RWPE1 (cell line): ENCODE data around the gene WAC.
"Not testable (repeated sequence)": the region's sequence is repeated elsewhere in the genome, so short reads cannot be mapped to it uniquely, and the experiment has no call there.

Experiments used
- CTCF ChIA-PET: fragments of 350-600 bp; sonication (Branson Sonifier 250); formaldehyde crosslinking; extraction: SDS; loops from one replicate; lab custom pipeline; 2021; lab: Yijun Ruan, JAX
- POLR2A ChIA-PET: fragments of 400-600 bp; formaldehyde crosslinking; extraction: SDS; loops from one replicate; lab custom pipeline; 2020; ENCODE audit warnings: antibody characterized with exemption; ENCODE audit not compliant: low non-redundant PET; lab: Yijun Ruan, JAX
- DNase-seq: peaks from one replicate; pipeline ENCODE4 v3.0.0; 2012; ENCODE audit warnings: low spot score
- H3K27ac ChIP-seq: fragments of 450-650 bp; 2 replicates; pipeline ENCODE4 v1.5.1; 2017
- TF ChIP-seq, protein P1 (sequence below): fragments of 450-650 bp; conservative IDR thresholded peaks from 2 replicates; pipeline ENCODE4 v1.5.1; 2017; ENCODE audit warnings: low read depth, mild to moderate bottlenecking

Gene WAC

DNA sequence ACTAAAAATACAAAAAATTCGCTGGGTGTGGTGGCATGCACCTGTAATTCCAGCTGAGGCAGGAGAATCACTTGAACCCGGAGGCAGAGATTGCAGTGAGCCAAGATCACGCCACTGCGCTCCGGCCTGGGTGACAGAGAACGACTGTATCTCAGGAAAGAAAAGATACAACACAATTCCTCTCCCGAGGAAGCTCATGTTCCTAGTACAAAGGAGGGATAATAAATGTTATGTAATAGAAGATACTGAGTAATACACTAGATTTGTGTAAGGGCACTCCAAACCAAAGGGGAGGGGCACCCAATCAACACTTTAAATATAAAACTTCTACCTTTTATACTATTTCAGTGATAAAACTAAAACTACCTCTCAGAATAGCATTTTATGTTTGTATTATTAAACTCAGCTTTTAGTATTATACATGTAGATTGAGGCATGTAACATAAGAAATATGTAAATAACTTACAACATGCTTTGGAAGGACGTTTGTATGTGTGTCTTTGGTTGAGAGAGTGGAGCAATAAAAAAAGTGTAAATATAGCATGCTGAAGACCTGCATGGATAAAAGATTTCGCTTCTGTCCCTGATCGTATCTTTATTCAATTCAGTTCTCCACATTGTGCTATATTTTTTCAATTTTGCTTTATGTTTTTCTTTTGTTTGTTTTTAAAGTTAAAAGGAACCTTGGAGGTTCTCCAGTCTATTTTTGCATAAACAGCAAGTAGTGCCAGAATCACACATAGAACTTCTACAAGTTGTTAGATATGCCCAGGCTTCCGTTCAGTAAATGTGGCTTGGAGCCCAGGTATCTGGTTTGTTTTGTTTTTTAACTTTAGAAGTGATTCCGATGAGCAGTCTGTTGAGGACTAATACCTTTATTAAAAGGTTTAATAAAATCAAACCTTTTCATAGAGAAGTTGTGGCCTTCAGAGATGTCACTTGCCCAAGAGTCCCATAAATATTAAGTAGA is 71.9 kb downstream of the WAC start:
- ChIA-PET CTCF (interaction anchor here (0.6 kb wide), 1 partner anchor 304 kb away, joined by 4 read pairs; no protein-coding TSS in a partner anchor), POLR2A (no interaction called here)
- H3K27ac ChIP-seq, result no peak overlapping the region
- TF ChIP-seq, protein P1, sequence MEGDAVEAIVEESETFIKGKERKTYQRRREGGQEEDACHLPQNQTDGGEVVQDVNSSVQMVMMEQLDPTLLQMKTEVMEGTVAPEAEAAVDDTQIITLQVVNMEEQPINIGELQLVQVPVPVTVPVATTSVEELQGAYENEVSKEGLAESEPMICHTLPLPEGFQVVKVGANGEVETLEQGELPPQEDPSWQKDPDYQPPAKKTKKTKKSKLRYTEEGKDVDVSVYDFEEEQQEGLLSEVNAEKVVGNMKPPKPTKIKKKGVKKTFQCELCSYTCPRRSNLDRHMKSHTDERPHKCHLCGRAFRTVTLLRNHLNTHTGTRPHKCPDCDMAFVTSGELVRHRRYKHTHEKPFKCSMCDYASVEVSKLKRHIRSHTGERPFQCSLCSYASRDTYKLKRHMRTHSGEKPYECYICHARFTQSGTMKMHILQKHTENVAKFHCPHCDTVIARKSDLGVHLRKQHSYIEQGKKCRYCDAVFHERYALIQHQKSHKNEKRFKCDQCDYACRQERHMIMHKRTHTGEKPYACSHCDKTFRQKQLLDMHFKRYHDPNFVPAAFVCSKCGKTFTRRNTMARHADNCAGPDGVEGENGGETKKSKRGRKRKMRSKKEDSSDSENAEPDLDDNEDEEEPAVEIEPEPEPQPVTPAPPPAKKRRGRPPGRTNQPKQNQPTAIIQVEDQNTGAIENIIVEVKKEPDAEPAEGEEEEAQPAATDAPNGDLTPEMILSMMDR, result no peak
- DNase-seq, result no peak

DNA sequence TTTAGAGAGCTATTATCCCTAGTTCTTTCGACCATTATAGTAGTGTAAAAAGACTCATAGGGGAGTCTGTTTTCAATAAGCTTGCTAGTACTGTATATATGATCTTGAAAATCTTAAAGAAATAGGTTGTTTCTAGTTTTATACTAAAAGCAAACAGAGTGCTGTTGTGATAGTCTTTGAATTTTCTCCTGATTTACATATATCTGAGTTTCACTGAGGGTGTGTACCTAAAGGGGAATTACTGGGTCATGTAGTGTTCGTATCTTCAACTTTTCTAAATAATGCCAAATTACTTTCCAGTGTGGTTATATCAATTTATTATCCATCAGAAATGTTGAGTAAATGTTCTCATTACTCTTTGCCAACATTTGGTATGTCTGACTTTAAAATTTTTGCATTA is 73.7 kb downstream of the WAC start:
- no peak overlapping the region for H3K27ac ChIP-seq
- ChIA-PET CTCF (interaction anchor here (0.8 kb wide), 1 partner anchor 128 kb away, joined by 4 read pairs; no protein-coding TSS in a partner anchor), POLR2A (no interaction called here)
- DNase-seq, result no peak
- TF ChIP-seq, protein P1, result no peak

GRCh38 chr10:28609636-28610035 is 76.7 kb downstream of the WAC start:
- CTCF ChIA-PET, result interaction anchor here (0.6 kb wide), 1 partner anchor 21 kb away, joined by 6 read pairs; no protein-coding TSS in a partner anchor
- H3K27ac ChIP-seq, DNase-seq, POLR2A ChIA-PET: not testable (repeated sequence)

- TF ChIP-seq, protein P1, result no peak
- ChIA-PET POLR2A (no interaction called here), CTCF (interaction anchor here (0.5 kb wide), 1 partner anchor 65 kb away, joined by 4 read pairs; no protein-coding TSS in a partner anchor)
- no peak for DNase-seq
- H3K27ac ChIP-seq, result no peak overlapping the region
Observed at GRCh38 chr10:28612877-28613276, 80.0 kb downstream of the WAC start.

DNA sequence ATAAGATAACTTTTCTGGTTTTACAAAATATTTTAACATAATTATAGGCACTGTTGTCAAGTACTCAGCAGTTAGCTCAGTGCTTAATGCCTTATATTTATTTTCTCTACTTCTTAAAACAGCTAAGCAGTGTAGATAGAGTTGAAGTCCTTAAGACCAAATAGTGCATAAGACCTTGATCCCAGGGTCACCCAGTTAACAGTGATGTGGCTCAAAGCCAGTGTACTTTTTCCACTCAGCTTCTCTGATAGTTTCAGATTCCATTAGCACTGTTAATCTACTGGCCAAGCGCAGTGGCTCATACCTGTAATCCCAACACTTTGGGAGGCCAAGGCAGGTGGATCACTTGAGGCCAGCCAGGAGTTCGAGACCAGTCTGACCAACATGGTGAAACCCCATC is 83.6 kb downstream of the WAC start:
- ChIA-PET CTCF (interaction anchor here (0.6 kb wide), 1 partner anchor 65 kb away, joined by 4 read pairs; no protein-coding TSS in a partner anchor), POLR2A (no interaction called here)
- H3K27ac ChIP-seq, result no peak overlapping the region
- TF ChIP-seq, protein P1, result no peak
- no peak for DNase-seq

GRCh38 chr10:28619455-28619854 is 86.5 kb downstream of the WAC start:
- ChIA-PET CTCF (interaction anchor here (0.6 to 0.7 kb wide), 4 partner anchors 19 to 512 kb away, joined by 3 to 6 read pairs (median 5); no protein-coding TSS in a partner anchor), POLR2A (interaction anchor here (0.6 kb wide), 1 partner anchor 19 kb away, joined by 3 read pairs; no protein-coding TSS in a partner anchor)
- no peak overlapping the region for H3K27ac ChIP-seq
- TF ChIP-seq, protein P1, result no peak
- no peak for DNase-seq
